Measurements from ENCODE around the gene CELSR1.

DNA sequence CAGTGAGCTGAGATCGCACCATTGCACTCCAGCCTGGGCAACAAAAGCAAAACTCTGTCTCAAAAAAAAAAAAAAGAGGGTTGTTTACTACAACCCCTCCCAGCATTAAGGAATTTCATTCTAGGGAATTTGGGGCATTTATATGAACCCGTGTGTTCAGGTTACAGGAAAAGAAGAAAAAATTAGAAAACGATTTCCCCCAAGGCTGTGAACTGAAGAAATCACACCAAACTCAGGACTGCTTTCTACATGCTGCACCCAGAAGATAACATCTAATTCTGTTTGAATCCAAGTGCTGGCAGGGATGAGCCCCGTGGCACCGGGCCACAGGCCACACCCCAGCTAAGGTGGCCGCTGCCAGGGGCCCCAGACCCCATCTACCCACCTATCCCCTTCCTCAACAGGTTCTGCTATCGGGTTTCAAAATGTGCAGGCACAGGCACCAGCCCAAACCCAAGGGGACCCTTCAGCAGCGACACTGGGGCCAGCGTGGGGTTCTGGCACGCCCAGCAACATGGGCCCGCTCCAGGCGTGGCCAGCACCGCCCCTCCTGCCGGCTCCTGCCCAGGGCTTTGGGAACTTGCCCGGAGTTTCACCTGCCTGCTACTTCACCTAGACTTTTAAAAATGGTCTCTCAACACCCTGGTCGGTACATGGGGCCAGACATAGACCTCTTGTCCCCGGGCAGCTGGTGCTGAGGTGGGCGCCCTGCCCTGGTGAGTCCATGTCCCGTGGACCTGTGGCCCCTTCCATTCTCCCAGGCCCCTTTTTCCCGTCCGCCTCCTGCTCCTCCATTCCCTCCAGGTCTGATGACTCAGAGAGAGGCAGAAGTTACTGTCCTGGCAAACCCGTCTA is 11.8 kb downstream of the CELSR1 start:
- TF ChIP-seq CTCF (conservative IDR thresholded peaks at IDR 0.05; ENCODE audit: low read length): no peak
- no peak for TF ChIP-seq EZH2phosphoT487 (IDR thresholded peaks at IDR 0.05; ENCODE audit: borderline replicate concordance, low read depth, low read length)

Measured in OCI-LY7 (cell line).